Choroid plexus epithelial cell (primary cell): ENCODE data around the gene CCDC85C.

ENCODE experiments used
- DNase-seq: peaks from one replicate; pipeline ENCODE4 v3.0.0-alpha.2; 2010; ENCODE audit warnings: low read depth
- H3K4me3 ChIP-seq: 2 replicates; pipeline ENCODE4 v1.5.1; 2011; ENCODE audit warnings: low read depth, mild to moderate bottlenecking, control low read depth, low read length, moderate library complexity
- TF ChIP-seq, protein P1 (sequence below): conservative IDR thresholded peaks from 2 replicates; pipeline ENCODE4 v1.5.1; 2011; ENCODE audit warnings: low read depth, mild to moderate bottlenecking, control low read depth, inconsistent platforms, low read length, moderate library complexity

CCDC85C gene

DNA sequence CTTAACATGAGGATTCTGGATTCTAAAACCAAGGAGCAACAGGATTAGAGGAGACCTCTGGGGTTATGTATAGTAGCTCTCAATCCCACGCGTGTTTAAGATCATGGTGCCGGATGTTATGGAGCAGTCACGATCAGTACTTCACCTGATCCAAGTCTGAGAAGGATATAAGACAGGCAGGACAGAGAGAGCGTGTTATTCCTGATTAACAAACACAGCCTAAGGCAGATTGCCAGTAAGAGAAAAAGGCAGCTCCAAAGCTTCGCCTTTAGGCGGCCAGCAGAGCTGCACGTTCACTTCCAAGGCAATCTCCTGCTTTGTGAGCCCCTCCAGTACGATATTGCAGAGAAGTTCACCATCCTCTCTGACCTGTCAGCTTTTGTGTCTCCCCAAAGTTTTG lies 128.8 kb downstream of the CCDC85C start:
- TF ChIP-seq, protein P1, sequence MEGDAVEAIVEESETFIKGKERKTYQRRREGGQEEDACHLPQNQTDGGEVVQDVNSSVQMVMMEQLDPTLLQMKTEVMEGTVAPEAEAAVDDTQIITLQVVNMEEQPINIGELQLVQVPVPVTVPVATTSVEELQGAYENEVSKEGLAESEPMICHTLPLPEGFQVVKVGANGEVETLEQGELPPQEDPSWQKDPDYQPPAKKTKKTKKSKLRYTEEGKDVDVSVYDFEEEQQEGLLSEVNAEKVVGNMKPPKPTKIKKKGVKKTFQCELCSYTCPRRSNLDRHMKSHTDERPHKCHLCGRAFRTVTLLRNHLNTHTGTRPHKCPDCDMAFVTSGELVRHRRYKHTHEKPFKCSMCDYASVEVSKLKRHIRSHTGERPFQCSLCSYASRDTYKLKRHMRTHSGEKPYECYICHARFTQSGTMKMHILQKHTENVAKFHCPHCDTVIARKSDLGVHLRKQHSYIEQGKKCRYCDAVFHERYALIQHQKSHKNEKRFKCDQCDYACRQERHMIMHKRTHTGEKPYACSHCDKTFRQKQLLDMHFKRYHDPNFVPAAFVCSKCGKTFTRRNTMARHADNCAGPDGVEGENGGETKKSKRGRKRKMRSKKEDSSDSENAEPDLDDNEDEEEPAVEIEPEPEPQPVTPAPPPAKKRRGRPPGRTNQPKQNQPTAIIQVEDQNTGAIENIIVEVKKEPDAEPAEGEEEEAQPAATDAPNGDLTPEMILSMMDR, result peak; percentile 25
- peak; percentile 51 for DNase-seq
- H3K4me3 ChIP-seq, result no peak overlapping the region

DNA sequence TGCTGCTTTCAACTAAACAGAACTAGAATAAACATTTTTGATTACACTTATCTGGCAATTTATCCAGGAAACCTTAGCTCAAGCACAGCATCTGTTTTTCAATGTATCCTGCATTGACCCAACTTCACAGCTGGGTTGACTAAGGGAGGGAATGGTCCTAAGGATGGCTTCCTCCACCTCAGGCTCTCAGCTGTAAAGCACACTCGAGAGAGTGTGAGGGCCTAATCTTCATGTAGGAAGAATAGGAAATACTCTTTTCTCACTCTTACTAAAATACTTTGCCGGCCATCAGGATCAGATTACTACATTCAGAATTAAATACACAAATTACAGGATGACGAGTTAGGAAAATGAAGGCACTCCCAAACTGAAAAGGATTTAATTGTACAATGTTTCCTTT lies 130.5 kb downstream of the CCDC85C start:
- no peak overlapping the region for H3K4me3 ChIP-seq
- TF ChIP-seq, protein P1, result no peak
- DNase-seq, result no peak

DNA sequence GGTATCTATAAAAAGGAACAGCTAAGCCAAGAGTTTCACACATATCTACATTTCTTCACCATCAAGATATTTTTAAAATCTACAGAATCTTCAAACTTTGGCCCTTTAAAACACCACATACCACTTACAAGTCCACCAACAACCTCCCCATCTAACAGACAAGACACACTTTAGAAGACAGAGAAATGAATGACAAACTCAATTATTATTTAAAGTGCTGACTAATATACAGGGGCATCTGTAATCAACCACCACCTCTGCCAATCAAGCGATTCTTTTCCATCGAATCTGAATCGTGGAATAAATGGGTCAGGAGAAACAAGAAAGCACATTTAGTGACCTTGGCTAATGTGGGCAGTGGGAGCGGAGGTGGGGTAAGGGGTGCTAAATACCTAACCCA lies 131.1 kb downstream of the CCDC85C start:
- H3K4me3 ChIP-seq, result no peak overlapping the region
- no peak for DNase-seq
- TF ChIP-seq, protein P1, result no peak

DNA sequence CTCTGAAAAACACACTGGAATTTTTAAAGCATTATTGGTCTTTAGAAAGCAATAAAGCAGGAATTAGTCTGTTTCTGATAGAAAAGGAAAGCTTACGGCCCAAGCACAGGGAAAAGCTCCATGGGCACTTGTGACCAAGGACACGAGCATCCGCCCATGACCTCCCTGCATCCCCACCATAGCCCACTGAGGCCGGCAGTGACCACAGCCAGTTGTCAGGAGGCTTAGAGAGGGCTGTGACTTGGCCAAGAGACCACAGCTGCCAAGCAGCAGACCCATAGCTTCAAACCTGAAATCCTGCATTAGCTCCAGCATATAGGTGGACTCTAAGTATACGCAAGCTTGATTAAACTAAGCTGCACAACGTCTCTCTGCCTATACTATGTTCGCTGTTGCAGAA lies 132.3 kb downstream of the CCDC85C start:
- no peak overlapping the region for H3K4me3 ChIP-seq
- DNase-seq, result no peak
- TF ChIP-seq, protein P1, result no peak

DNA sequence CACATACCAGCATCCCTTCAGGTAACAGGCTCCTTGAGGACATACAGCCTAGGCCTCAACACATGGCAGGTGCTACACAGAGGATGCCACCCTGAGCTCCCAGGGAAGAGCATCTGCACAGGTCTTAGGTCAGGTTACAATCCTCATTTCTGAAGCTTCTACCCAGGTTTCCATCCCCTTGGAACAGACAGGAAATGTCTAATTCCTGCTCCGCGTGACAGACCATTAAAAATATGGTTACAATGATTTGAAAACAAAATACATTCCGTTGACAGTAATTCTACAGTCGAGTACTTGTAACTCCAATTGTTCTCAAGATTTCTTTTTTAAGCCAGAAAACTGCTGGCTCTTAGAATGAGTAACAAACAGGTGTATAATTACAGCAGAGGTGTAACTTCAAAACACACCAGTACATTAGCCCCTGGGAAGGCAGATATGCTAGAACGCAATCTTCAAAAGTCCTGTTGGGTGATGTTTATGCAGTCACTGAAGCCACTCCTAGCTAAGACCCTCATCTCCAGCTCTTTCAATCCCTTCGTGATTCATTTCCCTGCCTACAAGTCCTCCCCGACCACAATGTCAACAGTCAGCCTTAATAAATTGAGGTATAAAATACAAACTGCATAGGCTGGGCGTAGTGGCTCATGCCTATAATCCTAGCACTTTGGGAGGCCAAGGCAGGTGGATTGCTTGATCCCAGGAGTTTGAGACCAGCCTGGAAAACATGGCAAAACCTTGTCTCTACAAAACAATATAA lies 135.0 kb downstream of the CCDC85C start:
- no peak for DNase-seq
- no peak overlapping the region for H3K4me3 ChIP-seq
- TF ChIP-seq, protein P1, result no peak

DNA sequence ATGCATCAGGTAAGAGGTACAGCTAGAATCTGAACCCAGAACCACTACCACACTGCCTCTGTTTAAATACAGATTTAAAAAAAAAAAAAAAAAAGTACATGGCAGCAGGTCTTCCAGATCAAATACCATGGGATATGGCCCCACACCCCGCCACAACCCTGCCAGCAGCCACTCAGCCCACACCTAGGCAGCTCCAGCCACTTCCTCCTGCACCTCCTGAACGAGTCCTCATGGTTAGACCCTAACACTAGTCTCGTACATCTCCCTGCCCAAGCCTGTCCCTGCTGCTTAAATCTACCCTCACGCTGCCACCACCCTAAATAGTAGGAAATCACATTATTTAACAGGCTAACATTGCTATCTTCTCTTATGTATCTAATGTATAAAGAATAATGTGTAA lies 135.9 kb downstream of the CCDC85C start:
- no peak for DNase-seq
- no peak overlapping the region for H3K4me3 ChIP-seq
- TF ChIP-seq, protein P1, result no peak
